Sigmoid colon (tissue), 7 donors: Measurements from ENCODE around the gene ZNF71. TPM values are rescaled to one million over a fixed set of nuclear protein-coding genes. Genes with fewer than 3 reads are reported as not detected.

Source experiments
- DNase-seq: peaks from one replicate; pipeline ENCODE4 v3.0.0-alpha.2; 2019
- H3K27ac ChIP-seq, 4 donors: fragments of 200-600 bp; sonication (generic); one replicate each; pipeline ENCODE4 v1.5.1; 2016 to 2019; ENCODE audit warnings: mild to moderate bottlenecking in 1 of 4
- H3K27me3 ChIP-seq, 3 donors: fragments of 200-600 bp; sonication (generic); one replicate each; pipeline ENCODE4 v1.5.1; 2019; ENCODE audit warnings: mild to moderate bottlenecking in 1 of 3
- H3K36me3 ChIP-seq, 4 donors: fragments of 200-600 bp; sonication (generic); one replicate each; pipeline ENCODE4 v1.5.1; 2016 to 2019
- H3K4me1 ChIP-seq, 4 donors: fragments of 200-600 bp; sonication (generic); one replicate each; pipeline ENCODE4 v1.5.1; 2017 to 2019
- H3K4me3 ChIP-seq, 4 donors: fragments of 200-600 bp; sonication (generic); one replicate each; pipeline ENCODE4 v1.5.1; 2017 to 2019; ENCODE audit warnings: mild to moderate bottlenecking in 2 of 4, moderate library complexity in 1 of 4
- H3K9me3 ChIP-seq, 4 donors: fragments of 200-600 bp in 3 of 4; sonication (generic) in 3 of 4; one replicate each; pipeline versions ENCODE4 v1.5.1 to v1.6.1; 2013 to 2019
- EP300 ChIP-seq, 4 donors: sonication (generic); formaldehyde crosslinking; IDR thresholded peaks; one replicate each; pipeline ENCODE4 v1.6.1; 2017; ENCODE audit warnings: antibody characterized with exemption in 4 of 4
- POLR2A ChIP-seq, 2 donors: fragments of 450-650 bp; IDR thresholded peaks; one replicate each; pipeline ENCODE4 v1.6.1; 2016; ENCODE audit warnings: antibody characterized with exemption in 2 of 2, mild to moderate bottlenecking in 2 of 2, moderate library complexity in 2 of 2
- POLR2AphosphoS5 ChIP-seq, 4 donors: sonication (generic); formaldehyde crosslinking; IDR thresholded peaks; one replicate each; pipeline ENCODE4 v1.6.1; 2017; ENCODE audit warnings: antibody characterized with exemption in 4 of 4
- WGBS, 2 donors: extraction: QIAGEN DNeasy Blood & Tissue Kit; methylation state at CpG; one replicate each; pipeline ENCODE4 v1.1.7; 2013; 5-methylcytosine and 5-hydroxymethylcytosine counted together
- intact Hi-C: fragments of 100-400 bp; cut with DNase I; formaldehyde crosslinking; loops from one replicate; pipeline ENCODE4 v1.15.1; 2023
- polyA plus RNA-seq, 3 donors: library from polyadenylated mRNA; stranded (reverse); fragments of 200-250 nt; gene quantifications; one replicate each; pipeline ENCODE4 v1.2.3, GENCODE V29; 2013
- total RNA-seq, 4 donors: library from RNA; depleted of rRNA; stranded (reverse); fragments of >200 nt; gene quantifications; one replicate each; pipeline ENCODE4 v1.1.0, GENCODE V29; 2016
- TF ChIP-seq, protein P1 (sequence below), 4 experiments: fragments of 450-650 bp in 3 of 4; fragments of 200-600 bp in 1 of 4; IDR thresholded peaks; one replicate each; pipeline ENCODE4 v1.5.1; 2016 to 2019; ENCODE audit warnings: antibody characterized with exemption in 4 of 4, mild to moderate bottlenecking in 3 of 4, moderate library complexity in 2 of 4
- donor health status: healthy with polysubstance abuse.
- donor health status: Bipolar disorder and iron deficiency.
- donor health status: healthy.

ZNF71 gene
- total and polyA plus RNA-seq, 7 donors: 0.60 to 18.0 (median 10.4) TPM

DNA sequence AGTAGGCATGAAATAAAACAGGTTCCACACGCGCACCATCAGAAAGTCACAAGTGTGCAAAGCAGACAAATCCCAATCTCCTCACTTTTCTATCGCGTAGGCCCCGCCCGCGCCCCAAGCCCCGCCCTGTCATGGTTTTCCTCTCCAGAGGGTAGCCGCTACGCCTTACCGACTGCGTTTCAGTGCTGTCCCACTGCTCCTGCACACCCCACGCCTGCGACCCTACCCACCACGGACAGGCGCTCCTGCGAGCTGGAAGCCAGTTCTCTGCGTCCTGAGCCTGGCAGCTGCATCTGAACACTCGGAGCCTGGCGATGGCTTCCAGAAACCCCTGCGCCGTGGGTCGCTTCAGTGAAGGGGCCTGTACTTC, 28.2 kb upstream of the ZNF71 start:
- peak; percentile 71 for DNase-seq
- Histone ChIP-seq H3K4me3 (peak overlapping the region; percentile 82 to 93 (median 86)), H3K27me3 (no peaks in the 10 kb centered on the region), H3K36me3 (peaks cover 7 to 42% (median 23%) of the 10 kb centered on the region in 4 donors), H3K9me3 (peaks cover 5 to 60% (median 40%) of the 10 kb centered on the region in 4 donors), H3K27ac (peak overlapping the region; percentile 85 to 91 (median 86)), H3K4me1 (peaks cover 0 to 16% (median 4%) of the 10 kb centered on the region in 4 donors)
- TF ChIP-seq POLR2A (IDR thresholded peaks at IDR 0.05) (no peak), EP300 (IDR thresholded peaks at IDR 0.05) (no peak), POLR2AphosphoS5 (IDR thresholded peaks at IDR 0.05) (no peak)
- TF ChIP-seq, protein P1, sequence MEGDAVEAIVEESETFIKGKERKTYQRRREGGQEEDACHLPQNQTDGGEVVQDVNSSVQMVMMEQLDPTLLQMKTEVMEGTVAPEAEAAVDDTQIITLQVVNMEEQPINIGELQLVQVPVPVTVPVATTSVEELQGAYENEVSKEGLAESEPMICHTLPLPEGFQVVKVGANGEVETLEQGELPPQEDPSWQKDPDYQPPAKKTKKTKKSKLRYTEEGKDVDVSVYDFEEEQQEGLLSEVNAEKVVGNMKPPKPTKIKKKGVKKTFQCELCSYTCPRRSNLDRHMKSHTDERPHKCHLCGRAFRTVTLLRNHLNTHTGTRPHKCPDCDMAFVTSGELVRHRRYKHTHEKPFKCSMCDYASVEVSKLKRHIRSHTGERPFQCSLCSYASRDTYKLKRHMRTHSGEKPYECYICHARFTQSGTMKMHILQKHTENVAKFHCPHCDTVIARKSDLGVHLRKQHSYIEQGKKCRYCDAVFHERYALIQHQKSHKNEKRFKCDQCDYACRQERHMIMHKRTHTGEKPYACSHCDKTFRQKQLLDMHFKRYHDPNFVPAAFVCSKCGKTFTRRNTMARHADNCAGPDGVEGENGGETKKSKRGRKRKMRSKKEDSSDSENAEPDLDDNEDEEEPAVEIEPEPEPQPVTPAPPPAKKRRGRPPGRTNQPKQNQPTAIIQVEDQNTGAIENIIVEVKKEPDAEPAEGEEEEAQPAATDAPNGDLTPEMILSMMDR (IDR thresholded peaks at IDR 0.05): no peak
- intact Hi-C loops: loop anchor here (1.0 to 5.0 kb wide), 3 partner anchors 28 to 165 kb away; partner anchors contain the start of genes ZFP28, ZNF583 and ZNF71
- 1% methylated on average over 23 of the region's 23 CpGs for WGBS, 2 donors

- peaks cover 7 to 46% (median 25%) of the 10 kb centered on the region in 4 donors for H3K36me3 ChIP-seq
- H3K27me3 ChIP-seq: no peaks in the 10 kb centered on the region
- 3 to 4% methylated on average over 66 of the region's 66 CpGs for WGBS, 2 donors
- intact Hi-C loops: loop anchor here (1.0 to 5.0 kb wide), 3 partner anchors 27 to 165 kb away; partner anchors contain the start of genes ZFP28, ZNF583 and ZNF71
- peak; percentile 98 for DNase-seq
- H3K4me1 ChIP-seq: peaks cover 0 to 16% (median 4%) of the 10 kb centered on the region in 4 donors
- peaks cover 5 to 58% (median 39%) of the 10 kb centered on the region in 4 donors for H3K9me3 ChIP-seq
- peak within 1 kb of the TSS; percentile 82 to 93 (median 86) for H3K4me3 ChIP-seq
- peak within 1 kb of the TSS; percentile 85 to 91 (median 86) for H3K27ac ChIP-seq
- TF ChIP-seq POLR2A (IDR thresholded peaks at IDR 0.05) (peak; percentile 37 to 51), EP300 (IDR thresholded peaks at IDR 0.05) (no peak), POLR2AphosphoS5 (IDR thresholded peaks at IDR 0.05) (peak; percentile 34 to 87 (median 80))
- TF ChIP-seq, protein P1 (IDR thresholded peaks at IDR 0.05): no peak
These were observed 27.6 kb upstream of the ZNF71 start, which contains the start of gene ZNF470 for GRCh38 chr19:56567274-56568120. Gene ZNF470, plus strand, starts transcription at chr19:56567468. Its CDS starts 2,844 bp downstream, at chr19:56570312.

GRCh38 chr19:56572589-56572988, 22.5 kb upstream of the ZNF71 start:
- TF ChIP-seq POLR2A (IDR thresholded peaks at IDR 0.05) (no peak), EP300 (IDR thresholded peaks at IDR 0.05) (no peak), POLR2AphosphoS5 (IDR thresholded peaks at IDR 0.05) (no peak)
- TF ChIP-seq, protein P1 (IDR thresholded peaks at IDR 0.05): no peak
- Histone ChIP-seq H3K4me1 (peaks cover 0 to 9% (median 4%) of the 10 kb centered on the region in 4 donors), H3K27me3 (no peaks in the 10 kb centered on the region), H3K27ac (no peak overlapping the region), H3K4me3 (no peak overlapping the region), H3K9me3 (peaks cover 12 to 64% (median 53%) of the 10 kb centered on the region in 4 donors), H3K36me3 (peaks cover 18 to 88% (median 67%) of the 10 kb centered on the region in 4 donors)
- no peak for DNase-seq
- intact Hi-C loops: no loop called here
- 49 to 77% methylated on average over 2 of the region's 2 CpGs for WGBS, 2 donors

- Histone ChIP-seq H3K27ac (no peak overlapping the region), H3K4me3 (no peak overlapping the region), H3K27me3 (no peaks in the 10 kb centered on the region), H3K36me3 (peaks cover 18 to 98% (median 70%) of the 10 kb centered on the region in 4 donors), H3K4me1 (no peaks in the 10 kb centered on the region), H3K9me3 (peaks cover 25 to 77% (median 62%) of the 10 kb centered on the region in 4 donors)
- intact Hi-C loops: no loop called here
- WGBS, 2 donors: 97 to 98% methylated on average over 3 of the region's 3 CpGs
- TF ChIP-seq, protein P1 (IDR thresholded peaks at IDR 0.05): no peak
- TF ChIP-seq POLR2AphosphoS5 (IDR thresholded peaks at IDR 0.05) (no peak), POLR2A (IDR thresholded peaks at IDR 0.05) (no peak), EP300 (IDR thresholded peaks at IDR 0.05) (no peak)
- no peak for DNase-seq
These were observed 21.2 kb upstream of the ZNF71 start for GRCh38 chr19:56573914-56574313.
